Measurements from ENCODE around the gene HP. TPM values are rescaled to one million over a fixed set of nuclear protein-coding genes. Genes with fewer than 3 reads are reported as not detected.

Gene HP
- total and polyA plus RNA-seq, 10 of the 15 experiments (the other 5 are each of a cell fraction or from before 2014, with no cell fraction given), result 10.8 TPM; not detected in 9

DNA sequence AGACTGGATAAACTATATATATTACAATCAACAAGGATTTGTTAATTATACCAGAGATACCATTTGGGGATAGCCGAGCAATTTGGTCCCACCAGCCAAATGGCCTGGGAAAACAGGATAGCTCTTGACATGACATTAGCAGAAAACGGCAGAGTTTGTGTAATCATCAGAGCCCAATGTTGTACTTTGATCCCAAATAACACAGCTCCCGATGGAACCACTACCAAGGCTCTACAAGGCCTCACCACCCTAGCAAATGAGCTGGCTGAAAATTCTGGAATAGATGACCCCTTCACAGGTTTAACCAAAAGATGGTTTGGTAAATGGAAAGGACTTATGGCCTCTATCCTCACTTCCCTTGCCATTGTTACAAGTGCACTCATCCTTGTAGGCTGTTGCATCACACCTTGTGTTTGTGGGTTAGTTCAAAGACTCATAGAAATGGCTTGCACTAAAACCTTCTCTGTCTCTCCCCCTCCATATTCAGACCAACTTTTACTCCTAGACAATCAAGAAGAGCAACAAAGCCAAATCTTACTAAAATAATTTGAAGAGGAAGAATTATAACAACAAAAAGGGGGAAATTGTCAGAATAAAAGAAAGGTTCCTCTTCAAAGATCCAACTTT is 29.6 kb downstream of the HP start:
- in situ Hi-C loops (cut with MboI), result no loop called here
- intact Hi-C loops (cut with micrococcal nuclease; ENCODE audit: unreplicated experiment), result no loop called here
- ATAC-seq (no peak), FAIRE-seq (no peak), DNase-seq (ENCODE audit: low read depth, low spot score) (no peak)
- Histone ChIP-seq H3K27me3 (replicated peaks in 1 of 2; ENCODE audit: control insufficient read depth in 2 of 2, insufficient read depth in 2 of 2, low read length in 1 of 2) (no peaks in the 10 kb centered on the region), H3K27ac (ENCODE audit: control insufficient read depth, insufficient read depth) (no peak overlapping the region), H3K79me2 (ENCODE audit: control insufficient read depth, insufficient read depth, low read length) (no peaks in the 10 kb centered on the region), H3K36me3 (ENCODE audit: control insufficient read depth in 2 of 2, insufficient read depth in 2 of 2, low read length in 1 of 2) (peaks cover 4 to 16% of the 10 kb centered on the region in 2 experiments; a peak in 2 of 4 replicates), H3K4me3 (no peak overlapping the region), H4K20me1 (ENCODE audit: control insufficient read depth, insufficient read depth) (no peaks in the 10 kb centered on the region), H2AFZ (ENCODE audit: control insufficient read depth, low read depth, low read length) (no peak overlapping the region), H3K4me2 (ENCODE audit: control insufficient read depth, insufficient read depth) (no peak overlapping the region), H3K9ac (ENCODE audit: control insufficient read depth, insufficient read depth, low read length) (no peak overlapping the region), H3K4me1 (ENCODE audit: control insufficient read depth, insufficient read depth, low read length) (no peaks in the 10 kb centered on the region), H3K9me3 (replicated peaks; ENCODE audit: control insufficient read depth, insufficient read depth, low read length) (peaks cover 3% of the 10 kb centered on the region; the same call in 1 of the 3 replicates)
- POLR2A ChIA-PET, result no interaction called here
- BruUV-seq (replicated peaks), result no TSS peak
- TF ChIP-seq KAT2A (conservative IDR thresholded peaks at IDR 0.05; ENCODE audit: control insufficient read depth, low read depth, low read length) (no peak), ZNF687 (IDR thresholded peaks at IDR 0.05) (no peak), POLR2AphosphoS5 (IDR thresholded peaks at IDR 0.05; ENCODE audit: low read length) (no peak), TCF7 (IDR thresholded peaks at IDR 0.05; ENCODE audit: borderline replicate concordance) (no peak), NBN (IDR thresholded peaks at IDR 0.05) (no peak), TBL1XR1 (IDR thresholded peaks at IDR 0.05; ENCODE audit: low read depth, low read length) (no peak), ZNF592 (IDR thresholded peaks at IDR 0.05) (no peak), RAD51 (IDR thresholded peaks at IDR 0.05) (no peak), NFXL1 (IDR thresholded peaks at IDR 0.05; ENCODE audit: borderline replicate concordance) (no peak), WRNIP1 (IDR thresholded peaks at IDR 0.05; ENCODE audit: borderline replicate concordance, low read depth, low read length) (no peak), RCOR1 (conservative IDR thresholded peaks at IDR 0.05; ENCODE audit: low read depth, low read length) (no peak), SMAD1 (IDR thresholded peaks at IDR 0.05; ENCODE audit: low read depth, partially characterized antibody) (no peak), MAX (IDR thresholded peaks at IDR 0.05; ENCODE audit: low read depth, low read length) (no peak), PAX8 (IDR thresholded peaks at IDR 0.05) (no peak), STAT1 (conservative IDR thresholded peaks at IDR 0.05) (no peak), KDM1A (IDR thresholded peaks at IDR 0.05; ENCODE audit: borderline replicate concordance) (no peak), YY1 (IDR thresholded peaks at IDR 0.05; ENCODE audit: low read depth, low read length) (no peak), RAD21 (IDR thresholded peaks at IDR 0.05; ENCODE audit: insufficient read depth, low read depth, low read length) (no peak)
- SMC1A ChIA-PET (ENCODE audit: uncharacterized antibody, unreplicated experiment), result interaction anchor here (1.5 kb wide), 1 partner anchor 8 kb away, joined by 3 read pairs; no protein-coding TSS in a partner anchor
- CTCF ChIA-PET, result interaction anchor here (1.0 kb wide), 1 partner anchor 11 kb away, joined by 3 read pairs; no protein-coding TSS in a partner anchor
- RAD21 ChIA-PET (ENCODE audit: unreplicated experiment), result no interaction called here
- 82% methylated on average over 3 of the region's 3 CpGs for WGBS (ENCODE audit: insufficient coverage, insufficient replicate concordance, low lambda C conversion rate, missing lambda C conversion rate)

Measured in GM12878 (cell line).